GM23338 (cell line): ENCODE results near the gene CFAP299. TPM values are rescaled to one million over a fixed set of nuclear protein-coding genes. Genes with fewer than 3 reads are reported as not detected.

Experiments used
- ATAC-seq: fragments of 200-7000 bp; cut with Tn5 transposase; 3 replicates; pipeline ENCODE4 v1.9.1; 2020
- DNase-seq: peaks from one replicate; pipeline ENCODE4 v3.0.0-alpha.2; 2015; ENCODE audit warnings: low spot score
- H2AFZ ChIP-seq: fragments of 200-600 bp; sonication (generic); 2 replicates; pipeline ENCODE4 v1.8.0; 2016; ENCODE audit warnings: antibody characterized with exemption, mild to moderate bottlenecking, moderate library complexity
- H3F3A ChIP-seq: fragments of 200-600 bp; sonication (generic); replicated peaks from 2 replicates; pipeline ENCODE4 v1.8.0; 2017; ENCODE audit warnings: antibody characterized with exemption, mixed run types, low read depth
- H3K27ac ChIP-seq: fragments of 200-600 bp; sonication (generic); 2 replicates; pipeline ENCODE4 v1.6.1; 2016; ENCODE audit warnings: low read depth
- H3K27me3 ChIP-seq: fragments of 200-600 bp; sonication (generic); 2 replicates; pipeline ENCODE4 v1.8.0; 2016; ENCODE audit warnings: mild to moderate bottlenecking, mixed run types, moderate library complexity; ENCODE audit not compliant: insufficient read depth
- H3K36me3 ChIP-seq: fragments of 200-600 bp; sonication (generic); 2 replicates; pipeline ENCODE4 v1.8.0; 2016; ENCODE audit warnings: mild to moderate bottlenecking; ENCODE audit not compliant: insufficient read depth
- H3K4me1 ChIP-seq: fragments of 200-600 bp; sonication (generic); 2 replicates; pipeline ENCODE4 v1.8.0; 2016; ENCODE audit warnings: mild to moderate bottlenecking, moderate library complexity; ENCODE audit not compliant: insufficient read depth
- H3K4me2 ChIP-seq: fragments of 200-600 bp; sonication (generic); 2 replicates; pipeline ENCODE4 v1.7.1; 2017; ENCODE audit warnings: mixed run types
- H3K4me3 ChIP-seq: fragments of 200-600 bp; sonication (generic); 2 replicates; pipeline ENCODE4 v1.6.1; 2016; ENCODE audit warnings: mixed run types
- H3K79me2 ChIP-seq: fragments of 200-600 bp; sonication (generic); replicated peaks from 2 replicates; pipeline ENCODE4 v1.8.0; 2017; ENCODE audit warnings: mild to moderate bottlenecking; ENCODE audit not compliant: insufficient read depth
- H3K9me2 ChIP-seq: fragments of 200-600 bp; sonication (generic); 2 replicates; pipeline ENCODE4 v1.8.0; 2017; ENCODE audit not compliant: insufficient read depth
- H4K20me1 ChIP-seq: fragments of 200-600 bp; sonication (generic); replicated peaks from 2 replicates; pipeline ENCODE4 v1.8.0; 2017; ENCODE audit warnings: mild to moderate bottlenecking; ENCODE audit not compliant: insufficient read depth
- H3K27ac Mint-ChIP-seq: 2 replicates; pipeline ENCODE4 v1.8.0; 2020; ENCODE audit warnings: inconsistent platforms, mild to moderate bottlenecking, moderate library complexity, mixed read lengths
- H3K27me3 Mint-ChIP-seq: 3 replicates; pipeline ENCODE4 v1.8.0; 2022; ENCODE audit warnings: low read depth, mild to moderate bottlenecking, moderate library complexity, mixed read lengths, inconsistent platforms; ENCODE audit not compliant: insufficient read depth, poor library complexity
- H3K36me3 Mint-ChIP-seq: 3 replicates; pipeline ENCODE4 v1.8.0; 2021; ENCODE audit warnings: low read depth, mild to moderate bottlenecking, inconsistent platforms, moderate library complexity, mixed read lengths
- H3K4me1 Mint-ChIP-seq: 3 replicates; pipeline ENCODE4 v1.8.0; 2020; ENCODE audit warnings: mild to moderate bottlenecking, inconsistent platforms, mixed read lengths
- H3K4me3 Mint-ChIP-seq: 3 replicates; pipeline ENCODE4 v1.8.0; 2021; ENCODE audit warnings: moderate library complexity, mild to moderate bottlenecking, inconsistent platforms, mixed read lengths
- H3K9me3 Mint-ChIP-seq: 3 replicates; pipeline ENCODE4 v1.8.0; 2020; ENCODE audit warnings: moderate library complexity, mild to moderate bottlenecking, inconsistent platforms, mixed read lengths
- CREB1 ChIP-seq: fragments of 250-450 bp; sonication (Bioruptor Pico); IDR thresholded peaks from 2 replicates; pipeline ENCODE4 v1.5.0; 2020; ENCODE audit warnings: low read depth, mild to moderate bottlenecking, moderate library complexity
- CTCF ChIP-seq, 2 experiments: fragments of 200-600 bp in 1 of 2; sonication (generic) in 1 of 2; conservative IDR thresholded peaks; 2 replicates each; pipeline versions ENCODE4 v1.5.1 to v1.6.1; 2016 to 2017; ENCODE audit warnings: antibody characterized with exemption in 2 of 2, low read depth in 2 of 2, mild to moderate bottlenecking in 2 of 2, moderate library complexity in 1 of 2
- ETS1 ChIP-seq: IDR thresholded peaks from 2 replicates; pipeline ENCODE4 v1.6.1; 2016; ENCODE audit warnings: antibody characterized with exemption
- EZH2 ChIP-seq: fragments of 200-600 bp; sonication (generic); IDR thresholded peaks from one replicate; pipeline ENCODE4 v1.8.0; 2017; ENCODE audit warnings: antibody characterized with exemption, mild to moderate bottlenecking, low read depth; ENCODE audit not compliant: unreplicated experiment
- JUNB ChIP-seq: IDR thresholded peaks from one replicate; pipeline ENCODE4 v1.6.1; 2016; ENCODE audit warnings: antibody characterized with exemption; ENCODE audit not compliant: unreplicated experiment
- NANOG ChIP-seq: IDR thresholded peaks from 2 replicates; pipeline ENCODE4 v1.6.1; 2016; ENCODE audit warnings: antibody characterized with exemption, borderline replicate concordance
- POLR2AphosphoS5 ChIP-seq: IDR thresholded peaks from 2 replicates; pipeline ENCODE4 v1.6.1; 2016; ENCODE audit warnings: antibody characterized with exemption, low read depth
- REST ChIP-seq: IDR thresholded peaks from one replicate; pipeline ENCODE4 v1.6.1; 2018; ENCODE audit warnings: antibody characterized with exemption; ENCODE audit not compliant: unreplicated experiment
- STAT1 ChIP-seq: IDR thresholded peaks from one replicate; pipeline ENCODE4 v1.6.1; 2016; ENCODE audit warnings: antibody characterized with exemption; ENCODE audit not compliant: unreplicated experiment
- ZNF331 ChIP-seq: fragments of 250-450 bp; sonication (Bioruptor Pico); IDR thresholded peaks from 2 replicates; pipeline ENCODE4 v1.5.0; 2020; ENCODE audit warnings: low read depth, mild to moderate bottlenecking, moderate library complexity
- polyA plus RNA-seq: library from polyadenylated mRNA; unstranded; fragments of >200 nt; fragmentation: Nextera tagmentation; extraction: Ambion mirVana; gene quantifications from 2 replicates; pipeline ENCODE4 v1.2.1, GENCODE V29; 2016
- total RNA-seq: library from RNA; depleted of rRNA; stranded (reverse); fragments of >200 nt; shearing (Covaris generic); gene quantifications from 2 replicates; pipeline ENCODE4 v1.2.3, GENCODE V29; 2014; rRNA removed

The CFAP299 gene
- total and polyA plus RNA-seq, 2 experiments from 2014 or later, result not detected

GRCh38 chr4:81007417-81007816 is 671.9 kb downstream of the CFAP299 start:
- Histone ChIP-seq H3K79me2 (no peaks in the 10 kb centered on the region), H3K27me3 (no peaks in the 10 kb centered on the region), H3K4me2 (no peak overlapping the region), H3K36me3 (no peaks in the 10 kb centered on the region), H3K4me1 (peaks cover 5% of the 10 kb centered on the region; the same call in 1 of the 2 replicates), H4K20me1 (no peaks in the 10 kb centered on the region), H2AFZ (no peak overlapping the region; the same call in 1 of the 2 replicates), H3K9me2 (peaks cover 4% of the 10 kb centered on the region), H3F3A (no peaks in the 10 kb centered on the region), H3K4me3 (no peak overlapping the region), H3K27ac (no peak overlapping the region)
- ATAC-seq (no peak), DNase-seq (no peak)
- peaks cover 3% of the 10 kb centered on the region for H3K27me3 Mint-ChIP-seq
- H3K36me3 Mint-ChIP-seq, result no peaks in the 10 kb centered on the region; the same call in 2 of the 3 replicates
- no peak overlapping the region for H3K4me3 Mint-ChIP-seq
- H3K9me3 Mint-ChIP-seq, result peaks cover 8% of the 10 kb centered on the region; the same call in 2 of the 3 replicates
- TF ChIP-seq ZNF331 (CRISPR knock-in tag), result no peak
- TF ChIP-seq EZH2, result no peak
- TF ChIP-seq ETS1, result no peak
- no peak for TF ChIP-seq REST
- TF ChIP-seq NANOG, result no peak
- no peak for TF ChIP-seq JUNB
- TF ChIP-seq CREB1 (CRISPR knock-in tag), result no peak
- TF ChIP-seq CTCF (conservative IDR thresholded peaks at IDR 0.05; ENCODE audit: low read depth in 2 of 2), result no peak
- no peak for TF ChIP-seq STAT1
- no peak for TF ChIP-seq POLR2AphosphoS5
- peaks cover 11% of the 10 kb centered on the region; the same call in 2 of the 3 replicates for H3K4me1 Mint-ChIP-seq
- H3K27ac Mint-ChIP-seq, result no peak overlapping the region

Other genes starting within 250 kb of the CFAP299 start
- not detected in 2 replicates for gene PRDM8, start 138.2 kb upstream of the CFAP299 start, total RNA-seq
- gene PRDM8, start 138.2 kb upstream of the CFAP299 start, polyA plus RNA-seq, result 0.16 TPM in 1 of 2 replicates, not detected in the other
- not detected in 2 replicates for gene FGF5, start 69.1 kb upstream of the CFAP299 start, total RNA-seq
- gene FGF5, start 69.1 kb upstream of the CFAP299 start, polyA plus RNA-seq, result not detected in 2 replicates